ENCODE measurements around the gene FBXO45. TPM values are rescaled to one million over a fixed set of nuclear protein-coding genes. Genes with fewer than 3 reads are reported as not detected.

FBXO45 gene
- total RNA-seq, 1 experiment from 2014 or later, result 18.6 TPM

Other genes with a start within 250 kb of the FBXO45 start
- gene TM4SF19, start 230.3 kb upstream of the FBXO45 start, total RNA-seq (2021), result not detected in 2 replicates
- 108 and 110 TPM in 2 replicates for gene UBXN7, start 136.2 kb upstream of the FBXO45 start, total RNA-seq (2021)
- gene RNF168, start 64.9 kb upstream of the FBXO45 start, total RNA-seq (2021), result 64.6 and 65.5 TPM in 2 replicates
- gene SMCO1, start 53.3 kb upstream of the FBXO45 start, total RNA-seq (2021), result not detected in 2 replicates
- gene WDR53, start 106 bp upstream of the FBXO45 start, total RNA-seq (2021), result 21.2 and 22.3 TPM in 2 replicates
- gene NRROS, start 71.0 kb downstream of the FBXO45 start, total RNA-seq (2021), result 2.8 and 4.0 TPM in 2 replicates
- gene CEP19, start 143.6 kb downstream of the FBXO45 start, total RNA-seq (2021), result 1.2 and 1.3 TPM in 2 replicates
- gene PIGX, start 143.7 kb downstream of the FBXO45 start, total RNA-seq (2021), result 18.1 and 20.0 TPM in 2 replicates
- gene PAK2, start 171.2 kb downstream of the FBXO45 start, total RNA-seq (2021), result 60.8 and 65.7 TPM in 2 replicates

Measured in H9 (cell line).